Tibial nerve (tissue), 4 donors: ENCODE measurements around the gene TSSK3.
"Not testable (repeated sequence)": the region's sequence is repeated elsewhere in the genome, so short reads cannot be mapped to it uniquely, and the experiment has no call there.

Experiments used
- EP300 ChIP-seq, 2 donors: sonication (generic); formaldehyde crosslinking; IDR thresholded peaks; one replicate each; pipeline ENCODE4 v1.6.1; 2017; ENCODE audit warnings: antibody characterized with exemption in 2 of 2, mild to moderate bottlenecking in 1 of 2
- POLR2A ChIP-seq, 2 donors: fragments of 450-650 bp; IDR thresholded peaks; one replicate each; pipeline ENCODE4 v1.6.1; 2017; ENCODE audit warnings: antibody characterized with exemption in 2 of 2, mild to moderate bottlenecking in 2 of 2, moderate library complexity in 2 of 2
- TF ChIP-seq, protein P1 (sequence below), 5 experiments: fragments of 200-600 bp in 3 of 5; fragments of 450-650 bp in 2 of 5; sonication (generic) in 3 of 5; IDR thresholded peaks; one replicate each; pipeline ENCODE4 v1.5.1; 2016 to 2019; ENCODE audit warnings: antibody characterized with exemption in 5 of 5, mild to moderate bottlenecking in 3 of 5, moderate library complexity in 2 of 5

DNA sequence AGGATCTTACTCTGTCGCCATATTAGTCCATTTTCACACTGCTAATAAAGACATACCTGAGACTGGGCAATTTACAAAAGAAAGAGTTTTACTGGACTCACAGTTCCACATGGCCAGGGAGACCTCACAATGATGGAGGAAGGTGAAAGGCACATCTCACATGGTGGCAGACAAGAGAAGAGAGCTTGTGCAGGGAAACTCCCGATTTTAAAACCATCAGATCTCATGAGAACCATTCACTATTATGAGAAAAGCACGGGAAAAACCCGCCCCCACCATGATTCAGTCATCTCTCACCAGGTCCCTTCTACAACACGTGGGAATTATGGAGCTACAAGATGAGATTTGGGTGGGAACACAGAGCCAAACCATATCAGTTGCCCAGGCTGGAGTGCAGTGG, 34.2 kb downstream of the TSSK3 start:
- TF ChIP-seq, protein P1, sequence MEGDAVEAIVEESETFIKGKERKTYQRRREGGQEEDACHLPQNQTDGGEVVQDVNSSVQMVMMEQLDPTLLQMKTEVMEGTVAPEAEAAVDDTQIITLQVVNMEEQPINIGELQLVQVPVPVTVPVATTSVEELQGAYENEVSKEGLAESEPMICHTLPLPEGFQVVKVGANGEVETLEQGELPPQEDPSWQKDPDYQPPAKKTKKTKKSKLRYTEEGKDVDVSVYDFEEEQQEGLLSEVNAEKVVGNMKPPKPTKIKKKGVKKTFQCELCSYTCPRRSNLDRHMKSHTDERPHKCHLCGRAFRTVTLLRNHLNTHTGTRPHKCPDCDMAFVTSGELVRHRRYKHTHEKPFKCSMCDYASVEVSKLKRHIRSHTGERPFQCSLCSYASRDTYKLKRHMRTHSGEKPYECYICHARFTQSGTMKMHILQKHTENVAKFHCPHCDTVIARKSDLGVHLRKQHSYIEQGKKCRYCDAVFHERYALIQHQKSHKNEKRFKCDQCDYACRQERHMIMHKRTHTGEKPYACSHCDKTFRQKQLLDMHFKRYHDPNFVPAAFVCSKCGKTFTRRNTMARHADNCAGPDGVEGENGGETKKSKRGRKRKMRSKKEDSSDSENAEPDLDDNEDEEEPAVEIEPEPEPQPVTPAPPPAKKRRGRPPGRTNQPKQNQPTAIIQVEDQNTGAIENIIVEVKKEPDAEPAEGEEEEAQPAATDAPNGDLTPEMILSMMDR (IDR thresholded peaks at IDR 0.05): not testable (repeated sequence)
- TF ChIP-seq POLR2A, EP300 (IDR thresholded peaks at IDR 0.05): not testable (repeated sequence)
